Muscle layer of duodenum (tissue), 2 donors: Measurements from ENCODE around the gene TCP11L1.

ENCODE experiments used
- H3K27ac ChIP-seq: one replicate; pipeline ENCODE4 v1.7.0; 2013; ENCODE audit warnings: mild to moderate bottlenecking, low read length
- H3K27me3 ChIP-seq: one replicate; pipeline ENCODE4 v1.7.0; 2013; ENCODE audit warnings: low read depth, mild to moderate bottlenecking, control low read depth, low read length
- H3K36me3 ChIP-seq, 2 donors: one replicate each; pipeline ENCODE4 v1.7.0; 2013; ENCODE audit warnings: low read length in 2 of 2, control low read depth in 1 of 2, mild to moderate bottlenecking in 1 of 2; ENCODE audit not compliant: insufficient read depth in 2 of 2, control insufficient read depth in 1 of 2
- H3K4me1 ChIP-seq, 2 donors: one replicate each; pipeline ENCODE4 v1.7.0; 2013; ENCODE audit warnings: low read length in 2 of 2, mild to moderate bottlenecking in 2 of 2, control low read depth in 1 of 2, moderate library complexity in 1 of 2; ENCODE audit not compliant: insufficient read depth in 2 of 2, control insufficient read depth in 1 of 2
- H3K4me3 ChIP-seq, 2 donors: one replicate each; pipeline ENCODE4 v1.7.0; 2013; ENCODE audit warnings: low read length in 2 of 2, low read depth in 1 of 2, mild to moderate bottlenecking in 1 of 2
- H3K9me3 ChIP-seq, 2 donors: one replicate each; pipeline ENCODE4 v1.7.0; 2013; ENCODE audit warnings: low read length in 2 of 2, control low read depth in 1 of 2, mild to moderate bottlenecking in 1 of 2; ENCODE audit not compliant: control insufficient read depth in 1 of 2
- donor health status: healthy.

Gene TCP11L1, protein sequence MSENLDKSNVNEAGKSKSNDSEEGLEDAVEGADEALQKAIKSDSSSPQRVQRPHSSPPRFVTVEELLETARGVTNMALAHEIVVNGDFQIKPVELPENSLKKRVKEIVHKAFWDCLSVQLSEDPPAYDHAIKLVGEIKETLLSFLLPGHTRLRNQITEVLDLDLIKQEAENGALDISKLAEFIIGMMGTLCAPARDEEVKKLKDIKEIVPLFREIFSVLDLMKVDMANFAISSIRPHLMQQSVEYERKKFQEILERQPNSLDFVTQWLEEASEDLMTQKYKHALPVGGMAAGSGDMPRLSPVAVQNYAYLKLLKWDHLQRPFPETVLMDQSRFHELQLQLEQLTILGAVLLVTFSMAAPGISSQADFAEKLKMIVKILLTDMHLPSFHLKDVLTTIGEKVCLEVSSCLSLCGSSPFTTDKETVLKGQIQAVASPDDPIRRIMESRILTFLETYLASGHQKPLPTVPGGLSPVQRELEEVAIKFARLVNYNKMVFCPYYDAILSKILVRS

DNA sequence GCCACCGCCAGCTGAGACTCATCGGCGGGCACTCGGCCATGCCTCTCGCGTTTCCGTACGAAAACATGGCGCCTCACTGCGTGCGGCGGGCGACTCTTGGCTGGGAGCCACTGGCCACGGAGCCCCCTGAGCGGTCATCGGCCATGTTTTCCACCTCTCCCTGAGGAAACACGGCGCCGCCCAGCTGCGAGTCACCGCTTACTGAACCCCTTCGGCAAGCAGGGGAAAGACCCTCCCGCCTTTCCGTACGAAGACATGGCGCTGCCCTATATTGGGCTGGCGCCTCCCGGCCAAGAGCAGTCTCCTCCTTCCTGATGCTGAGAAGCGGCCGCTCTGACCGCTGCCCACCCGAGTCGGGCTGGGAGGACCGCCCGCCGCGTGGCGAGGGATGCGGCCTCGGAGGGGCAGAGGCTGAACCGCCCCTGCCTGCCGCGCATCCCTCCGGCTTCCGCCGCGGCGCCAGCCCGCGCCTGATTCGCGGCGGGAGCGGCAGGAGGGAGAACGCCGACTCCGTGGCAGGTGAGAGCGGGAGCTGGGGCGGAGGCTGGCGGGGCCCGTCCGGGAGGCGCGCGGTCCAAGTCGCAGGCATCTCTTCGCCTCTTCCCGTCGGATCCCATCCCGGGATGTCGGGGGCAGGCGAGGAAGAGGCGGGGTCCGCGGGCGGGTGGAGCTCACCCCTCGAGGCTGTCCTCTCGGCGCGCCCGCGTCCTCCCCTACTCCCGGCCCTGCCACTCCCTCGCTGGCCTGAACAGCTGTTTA lies at the start of gene TCP11L1:
TCP11L1 (plus strand) TSS at position 299 of the 759 bp plus-strand sequence. CDS start 4,202 bp downstream, outside the sequence.
- H3K4me3 ChIP-seq = peak within 1 kb of the TSS; percentile 75 to 90
- peaks cover 6 to 9% of the 10 kb centered on the region in 2 donors for H3K4me1 ChIP-seq
- no peaks in the 10 kb centered on the region for H3K27me3 ChIP-seq
- peak within 1 kb of the TSS; percentile 90 for H3K27ac ChIP-seq
- H3K9me3 ChIP-seq = no peaks in the 10 kb centered on the region
- peaks cover 5 to 14% of the 10 kb centered on the region in 2 donors for H3K36me3 ChIP-seq

DNA sequence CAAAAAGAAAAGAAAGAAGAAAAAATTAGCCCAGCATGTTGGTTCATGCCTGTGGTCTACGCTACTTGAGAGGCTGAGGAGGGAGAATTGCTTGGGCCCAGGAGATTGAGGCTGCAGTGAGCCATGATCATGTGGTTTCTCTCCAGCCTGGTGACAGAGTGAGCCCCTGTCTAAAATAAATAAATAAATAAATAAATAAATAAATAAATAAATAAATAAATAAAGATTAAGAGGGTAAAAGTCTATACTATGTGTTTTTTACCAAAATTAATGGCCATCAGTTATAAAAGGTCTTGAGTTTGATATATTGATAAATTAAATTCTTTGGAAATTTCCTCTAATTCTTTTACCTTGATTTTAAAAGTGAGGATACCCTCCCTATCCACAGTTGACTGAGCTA lies 48.9 kb upstream of the TCP11L1 start:
- H3K4me3 ChIP-seq = no peak overlapping the region
- H3K36me3 ChIP-seq = no peaks in the 10 kb centered on the region
- H3K27me3 ChIP-seq = no peaks in the 10 kb centered on the region
- peaks cover 0 to 15% of the 10 kb centered on the region in 2 donors for H3K9me3 ChIP-seq
- no peaks in the 10 kb centered on the region for H3K4me1 ChIP-seq
- no peak overlapping the region for H3K27ac ChIP-seq

DNA sequence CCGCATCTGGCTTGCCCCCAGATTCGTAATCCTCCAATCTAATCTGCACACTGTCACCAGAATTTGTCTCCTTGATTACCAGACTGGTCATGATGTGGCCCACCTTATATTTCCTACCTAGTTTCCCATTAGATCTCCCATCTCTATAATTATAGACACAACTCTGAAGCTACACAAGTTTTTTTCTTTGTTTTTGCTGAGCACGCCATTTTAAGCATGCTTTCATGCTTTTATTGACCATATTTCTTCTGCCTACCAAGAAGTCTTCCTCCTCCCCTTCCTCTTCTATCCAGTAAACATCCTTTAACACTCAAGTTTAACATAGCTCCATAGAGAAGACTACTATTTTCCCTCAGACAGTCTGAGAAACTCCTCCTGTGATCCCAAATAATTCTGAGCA lies 47.9 kb upstream of the TCP11L1 start:
- H3K9me3 ChIP-seq = peaks cover 0 to 15% of the 10 kb centered on the region in 2 donors
- no peaks in the 10 kb centered on the region for H3K27me3 ChIP-seq
- H3K27ac ChIP-seq = no peak overlapping the region
- H3K4me3 ChIP-seq = no peak overlapping the region
- H3K36me3 ChIP-seq = no peaks in the 10 kb centered on the region
- no peaks in the 10 kb centered on the region for H3K4me1 ChIP-seq

DNA sequence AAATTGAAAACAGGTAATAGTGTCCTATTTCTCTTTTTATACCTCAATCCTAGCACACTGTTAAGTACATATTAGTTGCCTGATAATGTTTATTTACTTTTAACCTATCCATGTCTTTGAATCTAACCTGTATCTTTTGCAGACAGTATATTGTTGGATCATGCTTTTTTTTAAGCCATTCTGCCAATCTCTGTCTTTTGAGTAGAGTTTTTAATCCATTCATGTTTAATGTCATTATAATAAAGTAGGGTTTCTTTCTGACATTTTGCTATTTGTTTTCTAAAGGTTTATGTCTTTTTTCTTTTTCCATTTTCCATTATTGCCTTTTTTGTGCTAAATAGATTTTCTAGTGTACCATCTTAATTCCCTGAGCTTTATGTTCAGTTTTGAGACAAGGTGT lies 47.5 kb upstream of the TCP11L1 start:
- no peaks in the 10 kb centered on the region for H3K4me1 ChIP-seq
- peaks cover 0 to 15% of the 10 kb centered on the region in 2 donors for H3K9me3 ChIP-seq
- no peaks in the 10 kb centered on the region for H3K27me3 ChIP-seq
- no peak overlapping the region for H3K27ac ChIP-seq
- H3K4me3 ChIP-seq = no peak overlapping the region
- H3K36me3 ChIP-seq = no peaks in the 10 kb centered on the region

DNA sequence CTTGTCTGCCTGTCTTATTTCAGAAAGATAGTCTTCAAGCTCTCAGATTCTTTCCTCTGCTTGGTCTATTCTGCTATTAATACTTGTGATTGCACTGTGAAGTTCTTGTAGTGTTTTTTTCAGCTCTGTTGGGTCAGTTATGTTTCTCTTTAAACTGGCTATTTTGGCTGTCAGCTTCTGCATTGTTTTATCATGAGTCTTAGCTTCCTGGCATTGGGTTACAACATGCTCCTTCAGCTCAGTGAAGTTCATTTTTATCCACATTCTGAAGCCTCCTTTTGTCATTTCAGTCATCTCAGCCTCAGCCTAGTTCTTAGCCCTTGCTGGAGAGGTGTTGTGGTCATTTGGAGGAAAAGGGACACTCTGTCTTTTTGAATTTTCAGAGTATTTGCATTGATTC lies 39.2 kb upstream of the TCP11L1 start:
- H3K27ac ChIP-seq = no peak overlapping the region
- no peaks in the 10 kb centered on the region for H3K36me3 ChIP-seq
- no peaks in the 10 kb centered on the region for H3K4me1 ChIP-seq
- H3K4me3 ChIP-seq = no peak overlapping the region
- no peaks in the 10 kb centered on the region for H3K9me3 ChIP-seq
- no peaks in the 10 kb centered on the region for H3K27me3 ChIP-seq

DNA sequence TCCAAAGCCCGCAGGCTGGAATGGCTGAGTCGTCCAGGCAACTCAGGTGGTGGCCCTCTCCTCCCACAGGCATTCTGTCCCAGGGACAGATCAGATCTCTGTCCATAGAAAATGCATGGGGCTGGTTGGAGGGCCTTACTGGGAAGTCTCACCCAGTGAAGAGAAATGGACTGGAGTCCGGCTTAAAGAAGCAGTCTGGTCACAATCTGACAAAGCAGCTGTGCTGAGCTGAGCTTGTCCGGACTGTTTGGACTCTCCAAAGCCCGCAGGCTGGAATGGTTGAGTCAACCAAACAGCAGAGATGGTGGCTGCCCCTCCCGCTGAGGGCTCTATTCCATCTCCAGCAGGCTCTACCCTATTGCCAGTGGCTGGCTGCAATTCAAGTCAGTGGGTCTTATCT lies 38.1 kb upstream of the TCP11L1 start:
- no peak overlapping the region for H3K4me3 ChIP-seq
- no peaks in the 10 kb centered on the region for H3K9me3 ChIP-seq
- no peaks in the 10 kb centered on the region for H3K36me3 ChIP-seq

DNA sequence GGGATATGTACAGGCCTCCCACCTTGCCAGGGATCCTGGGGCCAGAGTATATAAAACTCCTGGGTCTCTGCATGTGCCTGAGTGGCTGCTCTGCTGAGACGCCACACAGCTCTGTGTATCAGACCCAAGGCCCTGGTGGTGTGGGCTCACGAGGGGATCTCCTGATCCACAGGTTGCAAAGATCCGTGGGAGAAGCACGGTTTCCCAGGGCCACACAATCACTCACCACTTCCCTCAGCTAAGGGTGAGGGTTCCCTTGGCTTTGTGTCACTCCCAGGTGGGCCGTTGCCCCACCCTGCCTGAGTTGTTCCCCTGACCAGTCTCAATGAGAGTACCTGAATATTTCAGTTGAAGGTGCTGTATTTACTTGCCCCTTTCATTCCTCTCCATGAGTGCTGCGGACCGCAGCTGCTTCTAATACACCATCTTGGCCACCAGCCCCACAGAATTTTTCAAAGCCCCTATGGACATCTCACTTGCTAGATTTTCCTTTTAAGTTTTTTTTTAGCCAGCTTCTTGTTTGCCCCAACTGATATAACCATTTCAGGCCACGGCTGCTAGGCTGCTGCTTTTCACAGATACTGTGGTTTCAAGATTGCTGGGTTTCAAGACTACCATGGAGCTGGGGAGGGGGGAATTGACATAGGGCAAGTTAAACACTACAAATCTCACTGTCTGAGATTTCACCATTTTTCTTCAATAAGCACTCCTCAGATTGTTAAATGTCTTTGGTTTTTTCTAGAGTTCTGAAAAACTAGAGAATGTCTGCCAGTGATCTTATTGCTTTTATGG lies 37.4 kb upstream of the TCP11L1 start:
- H3K4me3 ChIP-seq = no peak overlapping the region

More for the DNA sequence above, 38.1 kb upstream of the TCP11L1 start:
- no peaks in the 10 kb centered on the region for H3K27me3 ChIP-seq
- no peak overlapping the region for H3K27ac ChIP-seq
- no peaks in the 10 kb centered on the region for H3K4me1 ChIP-seq

DNA sequence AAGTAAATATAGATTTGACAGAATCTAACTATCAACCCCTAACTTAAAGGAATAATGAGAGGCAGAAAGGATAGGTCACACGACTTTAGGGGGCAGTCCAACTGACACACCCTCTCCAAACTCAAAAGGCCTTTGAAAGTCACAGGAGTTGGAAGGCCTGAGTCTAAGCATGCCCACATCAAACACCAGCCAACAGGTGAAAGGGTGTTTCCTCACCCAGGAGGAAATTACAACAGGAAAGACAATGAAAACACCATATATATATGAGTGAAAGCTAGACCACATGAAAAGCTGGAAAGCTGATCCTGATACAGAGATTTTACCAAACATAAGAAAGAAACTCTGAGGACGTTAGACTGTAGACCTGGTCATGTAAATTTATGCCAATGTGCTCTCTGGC lies 34.2 kb upstream of the TCP11L1 start:
- H3K36me3 ChIP-seq = no peaks in the 10 kb centered on the region
- no peak overlapping the region for H3K4me3 ChIP-seq
- no peaks in the 10 kb centered on the region for H3K27me3 ChIP-seq
- H3K27ac ChIP-seq = no peak overlapping the region
- no peaks in the 10 kb centered on the region for H3K9me3 ChIP-seq
- H3K4me1 ChIP-seq = no peaks in the 10 kb centered on the region

More for the DNA sequence above, 37.4 kb upstream of the TCP11L1 start:
- Histone ChIP-seq H3K9me3 (no peaks in the 10 kb centered on the region), H3K27me3 (no peaks in the 10 kb centered on the region), H3K36me3 (no peaks in the 10 kb centered on the region), H3K27ac (no peak overlapping the region), H3K4me1 (no peaks in the 10 kb centered on the region)

DNA sequence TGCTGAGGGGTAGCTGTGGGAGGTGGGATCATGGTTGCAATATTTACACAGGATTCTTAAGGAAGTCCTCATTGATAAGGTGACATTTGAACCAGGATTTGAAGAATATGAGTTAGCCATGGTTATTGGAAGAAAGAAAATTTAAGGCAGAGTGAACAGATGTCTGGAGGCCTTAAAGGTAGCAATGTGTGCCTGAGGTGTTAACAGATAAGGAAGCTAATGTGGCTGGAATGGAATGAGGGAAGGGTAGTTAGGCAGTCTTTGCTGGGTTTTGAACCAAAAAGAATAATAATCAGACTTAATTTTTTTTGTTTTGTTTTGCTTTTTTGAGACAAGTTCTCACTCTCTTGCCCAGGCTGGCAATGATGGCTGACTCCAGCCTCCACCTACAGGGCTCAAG lies 33.4 kb upstream of the TCP11L1 start:
- no peaks in the 10 kb centered on the region for H3K9me3 ChIP-seq
- H3K4me3 ChIP-seq = no peak overlapping the region
- no peaks in the 10 kb centered on the region for H3K27me3 ChIP-seq
- no peak overlapping the region for H3K27ac ChIP-seq
- no peaks in the 10 kb centered on the region for H3K4me1 ChIP-seq
- H3K36me3 ChIP-seq = no peaks in the 10 kb centered on the region

DNA sequence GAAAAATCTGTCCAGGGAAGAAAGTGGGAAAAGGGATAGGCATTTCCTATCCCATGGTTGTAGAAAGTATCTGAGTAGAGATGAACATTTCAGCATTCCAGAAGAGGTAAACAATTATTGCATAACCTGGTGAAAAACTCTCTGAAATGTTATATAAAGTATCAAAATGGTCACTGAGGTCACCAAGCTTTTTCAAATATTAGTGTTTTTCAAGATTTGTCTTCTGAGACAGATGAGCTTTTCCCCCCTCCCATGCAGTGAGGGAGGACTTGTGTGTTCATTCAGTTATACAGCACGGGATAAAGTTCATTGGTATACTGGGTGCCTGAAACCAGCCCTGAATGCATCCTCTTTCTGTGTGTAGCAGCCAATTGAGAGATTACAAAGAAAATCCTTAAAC lies 25.6 kb upstream of the TCP11L1 start:
- H3K4me3 ChIP-seq = no peak overlapping the region
- H3K36me3 ChIP-seq = no peaks in the 10 kb centered on the region
- H3K27me3 ChIP-seq = no peaks in the 10 kb centered on the region
- peaks cover 0 to 7% of the 10 kb centered on the region in 2 donors for H3K4me1 ChIP-seq
- H3K9me3 ChIP-seq = no peaks in the 10 kb centered on the region
- no peak overlapping the region for H3K27ac ChIP-seq
